Measurements from ENCODE around the gene PDE9A. TPM values are rescaled to one million over a fixed set of nuclear protein-coding genes. Genes with fewer than 3 reads are reported as not detected.
A peak's percentile ranks its signal among the peaks of the same experiment; 100 is the strongest.
"Not testable (repeated sequence)": the region's sequence is repeated elsewhere in the genome, so short reads cannot be mapped to it uniquely, and the experiment has no call there.

Gene PDE9A
- total RNA-seq, 1 experiment from 2014 or later, result 44.8 TPM

DNA sequence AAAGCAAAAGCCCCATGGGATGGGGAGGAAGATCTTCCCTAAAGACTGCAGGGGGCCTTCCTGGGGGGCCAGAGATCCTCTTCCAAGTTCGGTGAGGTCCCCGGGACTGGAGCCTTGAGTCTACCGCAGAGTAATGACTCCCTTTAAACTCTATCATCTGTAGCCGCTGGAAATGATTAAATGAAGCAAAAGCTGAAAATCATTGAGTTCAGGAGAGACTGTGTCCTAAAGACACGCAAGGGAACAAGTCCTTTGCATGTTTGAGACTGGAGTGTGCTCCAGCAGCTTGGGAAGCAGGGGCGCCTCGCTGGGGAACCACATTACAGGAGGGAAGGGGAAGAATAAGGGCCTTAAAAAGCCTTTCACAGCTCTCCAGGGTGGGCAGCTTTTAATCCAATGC lies 155.8 kb downstream of the PDE9A start (continued):
- TF ChIP-seq, protein P1, sequence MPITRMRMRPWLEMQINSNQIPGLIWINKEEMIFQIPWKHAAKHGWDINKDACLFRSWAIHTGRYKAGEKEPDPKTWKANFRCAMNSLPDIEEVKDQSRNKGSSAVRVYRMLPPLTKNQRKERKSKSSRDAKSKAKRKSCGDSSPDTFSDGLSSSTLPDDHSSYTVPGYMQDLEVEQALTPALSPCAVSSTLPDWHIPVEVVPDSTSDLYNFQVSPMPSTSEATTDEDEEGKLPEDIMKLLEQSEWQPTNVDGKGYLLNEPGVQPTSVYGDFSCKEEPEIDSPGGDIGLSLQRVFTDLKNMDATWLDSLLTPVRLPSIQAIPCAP (CRISPR knock-in tag; IDR thresholded peaks at IDR 0.05), result no peak
- no peak for TF ChIP-seq ZNF138 (CRISPR knock-in tag; conservative IDR thresholded peaks at IDR 0.05)

DNA sequence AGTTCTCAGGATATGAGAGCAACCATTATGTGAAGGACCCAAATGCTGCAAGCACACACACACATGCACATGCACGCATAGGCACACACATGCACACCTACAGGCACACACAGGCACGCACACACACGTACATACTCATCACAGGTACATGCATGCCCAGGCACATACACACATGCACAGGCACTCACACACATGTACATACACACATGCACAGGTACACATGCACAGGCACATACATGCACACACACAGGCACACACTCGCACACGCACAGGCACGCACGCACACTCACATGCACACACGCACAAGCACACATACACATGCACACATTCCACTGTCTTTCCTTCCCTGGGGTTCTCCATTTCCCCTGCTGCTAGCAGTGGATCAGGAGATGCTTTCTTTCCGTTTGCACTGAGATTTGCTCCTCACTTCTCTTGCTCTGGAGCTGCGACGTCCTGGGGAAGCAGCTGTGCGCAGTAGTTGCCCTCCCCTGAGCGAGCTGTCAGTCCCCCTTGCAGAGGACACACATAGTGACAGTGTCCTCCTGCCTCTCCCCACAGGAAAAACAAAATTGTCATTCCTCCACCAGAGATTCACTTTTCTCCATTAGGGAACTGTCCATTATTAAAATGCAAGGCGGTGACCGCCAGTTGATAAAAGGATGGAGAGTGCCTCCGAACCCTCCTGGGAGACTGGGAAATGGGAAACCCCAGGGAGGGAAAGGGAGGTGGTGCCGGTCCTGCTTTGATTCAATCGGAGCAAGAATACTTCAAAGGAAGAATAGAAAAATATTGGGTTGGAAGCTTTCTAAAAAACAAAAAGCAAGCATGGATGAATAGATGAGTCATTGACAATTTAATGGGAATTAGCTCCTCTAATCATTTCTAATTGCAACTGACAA lies 156.4 kb downstream of the PDE9A start:
- CTCF ChIA-PET, result no interaction called here

GRCh38 chr21:42811960-42812359 lies 158.5 kb downstream of the PDE9A start:
- POLR2A ChIA-PET, result interaction anchor here (0.7 kb wide), 1 partner anchor 1568 kb away, joined by 3 read pairs; no protein-coding TSS in a partner anchor

More for the DNA sequence above, 156.4 kb downstream of the PDE9A start:
- ATAC-seq, result no peak
- H3K4me3 Mint-ChIP-seq, result no peak overlapping the region
- H3K4me1 Mint-ChIP-seq, result peaks cover 16% of the 10 kb centered on the region
- TF ChIP-seq ZNF263 (CRISPR knock-in tag; IDR thresholded peaks at IDR 0.05; ENCODE audit: low read depth) (no peak), IRF2 (CRISPR knock-in tag; IDR thresholded peaks at IDR 0.05; ENCODE audit: borderline replicate concordance, low read depth) (no peak), FOXJ3 (CRISPR knock-in tag; IDR thresholded peaks at IDR 0.05; ENCODE audit: borderline replicate concordance) (no peak), ZNF671 (CRISPR knock-in tag; IDR thresholded peaks at IDR 0.05) (no peak), MYBL2 (CRISPR knock-in tag; IDR thresholded peaks at IDR 0.05) (no peak), HMGA2 (CRISPR knock-in tag; IDR thresholded peaks at IDR 0.05) (no peak), SOX15 (CRISPR knock-in tag; IDR thresholded peaks at IDR 0.05) (no peak), RELA (CRISPR knock-in tag; IDR thresholded peaks at IDR 0.05; ENCODE audit: borderline replicate concordance) (no peak), NFATC4 (CRISPR knock-in tag; IDR thresholded peaks at IDR 0.05) (no peak), ESRRA (CRISPR knock-in tag; IDR thresholded peaks at IDR 0.05; ENCODE audit: borderline replicate concordance) (no peak)
- TF ChIP-seq, protein P2, sequence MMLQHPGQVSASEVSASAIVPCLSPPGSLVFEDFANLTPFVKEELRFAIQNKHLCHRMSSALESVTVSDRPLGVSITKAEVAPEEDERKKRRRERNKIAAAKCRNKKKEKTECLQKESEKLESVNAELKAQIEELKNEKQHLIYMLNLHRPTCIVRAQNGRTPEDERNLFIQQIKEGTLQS (CRISPR knock-in tag; conservative IDR thresholded peaks at IDR 0.05), result no peak
- TF ChIP-seq, protein P3, sequence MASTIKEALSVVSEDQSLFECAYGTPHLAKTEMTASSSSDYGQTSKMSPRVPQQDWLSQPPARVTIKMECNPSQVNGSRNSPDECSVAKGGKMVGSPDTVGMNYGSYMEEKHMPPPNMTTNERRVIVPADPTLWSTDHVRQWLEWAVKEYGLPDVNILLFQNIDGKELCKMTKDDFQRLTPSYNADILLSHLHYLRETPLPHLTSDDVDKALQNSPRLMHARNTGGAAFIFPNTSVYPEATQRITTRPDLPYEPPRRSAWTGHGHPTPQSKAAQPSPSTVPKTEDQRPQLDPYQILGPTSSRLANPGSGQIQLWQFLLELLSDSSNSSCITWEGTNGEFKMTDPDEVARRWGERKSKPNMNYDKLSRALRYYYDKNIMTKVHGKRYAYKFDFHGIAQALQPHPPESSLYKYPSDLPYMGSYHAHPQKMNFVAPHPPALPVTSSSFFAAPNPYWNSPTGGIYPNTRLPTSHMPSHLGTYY (CRISPR knock-in tag; IDR thresholded peaks at IDR 0.05), result no peak
- TF ChIP-seq, protein P4, sequence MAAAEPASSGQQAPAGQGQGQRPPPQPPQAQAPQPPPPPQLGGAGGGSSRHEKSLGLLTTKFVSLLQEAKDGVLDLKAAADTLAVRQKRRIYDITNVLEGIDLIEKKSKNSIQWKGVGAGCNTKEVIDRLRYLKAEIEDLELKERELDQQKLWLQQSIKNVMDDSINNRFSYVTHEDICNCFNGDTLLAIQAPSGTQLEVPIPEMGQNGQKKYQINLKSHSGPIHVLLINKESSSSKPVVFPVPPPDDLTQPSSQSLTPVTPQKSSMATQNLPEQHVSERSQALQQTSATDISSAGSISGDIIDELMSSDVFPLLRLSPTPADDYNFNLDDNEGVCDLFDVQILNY (CRISPR knock-in tag; IDR thresholded peaks at IDR 0.05), result no peak
- peak overlapping the region; percentile 8; the same call in 1 of the 2 replicates for H3K27ac Mint-ChIP-seq
- peaks cover 19% of the 10 kb centered on the region for H3K9me3 Mint-ChIP-seq
- DNase-seq (ENCODE audit: low spot score), result no peak
- H3K36me3 Mint-ChIP-seq, result peaks cover 19% of the 10 kb centered on the region
- POLR2A ChIA-PET, result no interaction called here
- H3K27me3 Mint-ChIP-seq (ENCODE audit: low read depth), result peaks cover 8% of the 10 kb centered on the region; the same call in 1 of the 2 replicates

DNA sequence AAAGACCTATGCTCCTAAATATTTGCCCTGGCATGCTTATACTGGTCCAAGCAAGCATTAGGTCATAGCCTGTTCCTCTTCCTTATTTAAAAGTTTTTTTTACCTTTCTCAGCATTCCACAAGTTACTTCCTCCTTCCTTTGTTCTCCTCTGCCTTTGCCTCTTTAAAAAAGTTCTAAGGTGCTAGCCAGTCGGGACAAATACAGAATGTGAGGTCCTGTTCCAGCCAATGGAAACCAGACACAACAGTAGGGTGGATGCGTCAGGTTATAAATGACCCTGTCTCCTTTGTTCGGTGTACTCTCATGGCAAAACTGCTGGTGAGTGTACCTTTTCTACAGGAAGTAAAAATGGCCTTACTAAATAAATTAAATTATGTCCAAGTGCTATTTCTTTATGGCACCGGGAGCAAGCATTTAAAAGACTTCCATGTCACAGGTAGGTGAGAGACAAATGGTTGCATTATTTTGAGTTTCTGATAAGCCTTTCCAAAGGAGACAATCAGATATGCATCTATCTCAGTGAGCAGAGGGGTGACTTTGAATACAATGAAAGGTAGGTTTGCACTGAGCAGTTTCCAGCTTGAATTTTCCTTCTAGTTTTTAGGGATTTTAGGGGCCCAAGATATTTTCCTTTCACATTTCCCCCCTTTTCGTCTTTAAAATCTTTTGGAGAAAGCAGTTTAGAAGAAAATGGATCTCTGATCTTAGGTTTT lies 159.3 kb downstream of the PDE9A start:
- H3K4me3 Mint-ChIP-seq; ATAC-seq; POLR2A ChIA-PET; DNase-seq (ENCODE audit: low spot score): not testable (repeated sequence)
- peaks cover 16% of the 10 kb centered on the region for H3K4me1 Mint-ChIP-seq
- peaks cover 38% of the 10 kb centered on the region for H3K9me3 Mint-ChIP-seq
- peak overlapping the region; percentile 4; the same call in 1 of the 2 replicates for H3K27ac Mint-ChIP-seq
- CTCF ChIA-PET, result interaction anchor here (0.8 to 1.3 kb wide), 2 partner anchors 159 to 220 kb away, joined by 3 to 4 read pairs; no protein-coding TSS in a partner anchor
- H3K27me3 Mint-ChIP-seq (ENCODE audit: low read depth), result peaks cover 16% of the 10 kb centered on the region
- peaks cover 44% of the 10 kb centered on the region for H3K36me3 Mint-ChIP-seq

More at GRCh38 chr21:42811960-42812359, 158.5 kb downstream of the PDE9A start:
- Mint-ChIP-seq H3K36me3 (peaks cover 38% of the 10 kb centered on the region), H3K9me3 (peaks cover 31% of the 10 kb centered on the region), H3K4me3 (no peak overlapping the region), H3K27ac (no peak overlapping the region; the same call in 1 of the 2 replicates), H3K4me1 (peaks cover 16% of the 10 kb centered on the region), H3K27me3 (ENCODE audit: low read depth) (peaks cover 11% of the 10 kb centered on the region)
- DNase-seq (ENCODE audit: low spot score) (no peak), ATAC-seq (no peak)
- TF ChIP-seq ZNF138 (CRISPR knock-in tag; conservative IDR thresholded peaks at IDR 0.05) (no peak), ZNF121 (CRISPR knock-in tag; IDR thresholded peaks at IDR 0.05) (peak; percentile 57; the same call in 1 of the 2 replicates)
- CTCF ChIA-PET, result interaction anchor here (1.3 kb wide), 1 partner anchor 219 kb away, joined by 4 read pairs; no protein-coding TSS in a partner anchor

Measured in WTC11 (cell line).